ENCODE results near the gene ASPG.

Gene ASPG

DNA sequence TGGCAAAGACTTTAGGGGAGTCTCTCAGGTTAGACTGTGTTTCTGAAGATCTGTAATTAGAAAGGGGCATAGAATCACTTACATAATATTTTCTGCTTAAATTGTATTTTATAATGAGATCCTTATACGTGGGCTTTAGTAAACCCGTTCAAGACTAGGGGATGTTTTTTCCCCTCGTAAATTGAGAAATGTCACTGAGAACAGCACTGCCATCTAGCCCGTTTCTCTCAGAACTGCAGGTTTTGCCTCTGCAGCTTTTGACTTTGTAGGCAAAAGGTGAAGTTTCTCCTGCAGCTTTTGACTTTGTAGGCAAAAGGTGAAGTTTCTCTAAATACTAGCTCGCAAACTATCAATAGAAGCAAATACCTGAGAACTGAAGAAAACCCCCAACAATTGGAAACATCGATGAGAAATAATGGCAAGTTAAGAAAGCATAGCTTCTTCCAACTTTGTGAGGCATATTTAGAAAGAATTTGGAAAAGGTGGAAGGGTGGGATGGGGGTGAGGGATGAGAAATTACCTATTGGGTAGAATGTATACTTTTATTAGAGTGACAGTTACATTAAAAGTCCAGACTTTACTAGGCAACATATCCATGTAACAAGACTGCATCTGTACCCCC lies 9.9 kb upstream of the ASPG start:
- DNase-seq (ENCODE audit: low read depth) = no peak

DNA sequence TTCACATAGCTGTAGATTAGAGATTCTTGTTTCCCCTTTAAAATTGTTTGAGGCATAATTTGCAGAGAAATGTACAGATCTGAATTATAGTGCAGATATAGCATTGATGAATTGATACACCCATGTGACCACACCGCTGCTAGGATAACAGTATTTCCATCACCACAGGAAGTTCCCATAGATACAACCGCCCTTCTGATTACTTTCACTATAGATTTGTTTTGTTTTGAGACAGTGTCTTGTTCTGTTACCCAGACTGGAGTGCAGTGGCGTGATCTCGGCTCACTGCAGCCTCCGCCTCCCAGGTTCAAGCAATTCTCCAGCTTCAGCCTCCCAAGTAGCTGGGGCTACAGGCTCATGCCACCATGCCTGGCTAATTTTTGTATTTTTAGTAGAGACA lies 8.8 kb upstream of the ASPG start:
- DNase-seq (ENCODE audit: low read depth) = no peak

DNA sequence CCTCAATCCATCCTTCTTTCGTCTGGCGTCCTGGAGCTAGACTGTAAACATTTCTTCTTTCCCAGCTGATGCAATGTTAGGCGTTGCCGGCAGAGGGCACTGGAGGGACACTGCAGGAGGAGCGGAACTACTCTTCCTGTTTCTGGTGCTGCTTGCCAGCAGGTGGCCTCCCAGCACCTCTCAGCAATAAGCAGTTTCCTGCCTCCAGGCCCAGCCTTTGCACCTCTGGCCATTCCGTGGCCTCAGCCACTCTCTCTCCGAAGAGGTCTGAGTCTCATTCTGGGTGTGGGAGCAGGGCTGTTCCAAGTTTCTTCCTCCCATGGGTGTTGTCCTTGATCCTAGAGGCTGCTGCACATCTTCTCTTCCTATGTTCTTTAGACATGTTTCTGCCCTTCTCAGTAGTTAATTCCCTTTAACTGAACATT lies 7.5 kb upstream of the ASPG start:
- DNase-seq (ENCODE audit: low read depth) = peak; percentile 76

DNA sequence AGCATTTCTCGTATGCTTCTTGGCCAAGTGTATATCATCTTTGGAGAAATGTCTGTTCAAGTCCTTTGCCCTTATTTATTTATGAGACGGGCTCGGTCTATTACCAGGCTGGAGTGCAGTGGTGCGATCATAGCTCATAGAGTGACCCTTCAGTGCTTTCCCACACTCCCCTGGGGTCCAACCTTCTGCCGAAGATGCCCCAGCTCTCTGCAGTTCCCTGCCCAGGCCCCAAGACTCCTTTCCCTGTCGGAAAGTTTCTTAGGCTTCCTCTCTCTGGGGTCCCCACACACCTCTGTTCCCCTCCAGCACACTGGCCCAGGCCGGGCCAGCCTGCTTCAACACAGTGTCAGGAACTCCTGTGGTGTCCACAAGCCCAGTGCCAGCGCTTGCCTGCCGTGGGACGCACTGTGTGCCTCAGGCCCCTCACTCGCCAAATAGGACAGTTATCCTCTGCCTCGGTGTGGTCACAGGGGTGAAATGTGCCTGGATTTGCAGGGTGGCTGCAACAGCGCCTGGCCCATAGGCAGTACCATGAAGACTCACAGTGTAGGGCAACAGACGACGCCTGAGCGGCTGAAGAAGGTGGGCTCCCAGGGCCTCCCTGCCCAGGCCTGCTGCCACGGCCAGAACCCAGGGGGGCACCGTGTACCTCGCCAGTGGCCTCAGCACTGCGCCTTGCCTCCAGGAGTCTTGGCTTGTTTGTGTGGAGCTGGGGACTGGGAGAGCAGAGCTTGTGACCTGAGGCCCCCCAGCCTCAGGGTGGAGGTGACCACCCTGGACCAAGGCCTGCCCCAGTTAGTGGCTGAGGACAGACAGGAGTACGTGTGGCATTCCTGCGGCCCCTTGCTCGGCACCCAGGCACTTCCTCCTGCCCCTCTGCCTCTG lies 4.9 kb upstream of the ASPG start:
- DNase-seq (ENCODE audit: low read depth) = no peak

DNA sequence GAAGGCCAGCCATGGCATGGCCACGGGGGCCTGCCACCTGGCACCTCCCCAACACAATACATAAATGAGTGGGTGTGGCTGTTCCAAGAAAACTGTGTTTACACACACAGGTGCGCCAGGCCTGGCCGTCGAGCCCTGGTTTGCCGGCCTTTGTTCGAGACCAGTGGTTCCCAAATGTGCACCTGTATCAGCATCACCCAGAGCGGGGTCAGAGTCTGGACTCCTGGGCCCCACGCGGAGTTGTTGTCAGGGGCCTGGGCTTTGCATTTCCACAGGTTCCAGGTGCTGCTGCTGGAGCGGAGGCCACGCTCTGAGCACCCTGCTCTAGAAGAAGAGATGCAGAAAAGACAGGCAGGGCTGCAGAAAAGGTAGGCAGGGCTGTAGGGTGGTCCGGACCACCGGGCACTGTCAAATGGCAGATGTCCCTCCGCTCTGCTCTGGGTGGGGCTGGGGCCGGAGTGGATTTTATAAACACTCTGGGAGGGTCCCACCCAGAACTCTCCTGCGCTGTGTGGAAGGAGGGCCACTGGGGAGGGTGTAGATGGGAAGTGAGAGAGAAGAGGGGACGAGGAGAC lies 4.2 kb upstream of the ASPG start:
- no peak for DNase-seq (ENCODE audit: low read depth)

DNA sequence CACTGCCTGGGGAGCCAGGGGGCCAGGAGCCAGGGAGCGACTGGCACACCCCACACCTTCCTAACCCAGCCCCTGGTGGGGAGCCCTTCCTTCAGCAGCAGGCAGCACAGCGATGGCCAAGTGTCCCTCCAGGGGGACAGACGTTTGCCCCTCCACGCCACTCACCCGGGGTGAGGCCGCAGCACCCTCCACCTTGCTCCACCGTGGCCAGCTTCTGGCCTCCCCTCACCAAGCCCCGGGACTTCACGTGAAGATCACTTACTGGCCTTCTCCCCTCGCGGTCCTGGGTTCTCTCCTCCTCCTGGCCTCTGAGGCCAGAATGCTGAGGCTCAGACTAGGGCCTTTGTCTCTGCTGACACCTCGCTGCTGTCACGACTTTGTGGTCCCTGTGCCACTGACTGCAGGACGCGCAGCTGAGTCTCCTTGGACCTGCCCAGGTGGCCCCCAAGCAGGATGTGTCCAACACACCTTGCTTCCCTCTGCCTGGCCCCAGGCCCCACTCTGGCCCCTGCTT lies 3.5 kb upstream of the ASPG start:
- DNase-seq (ENCODE audit: low read depth) = no peak

DNA sequence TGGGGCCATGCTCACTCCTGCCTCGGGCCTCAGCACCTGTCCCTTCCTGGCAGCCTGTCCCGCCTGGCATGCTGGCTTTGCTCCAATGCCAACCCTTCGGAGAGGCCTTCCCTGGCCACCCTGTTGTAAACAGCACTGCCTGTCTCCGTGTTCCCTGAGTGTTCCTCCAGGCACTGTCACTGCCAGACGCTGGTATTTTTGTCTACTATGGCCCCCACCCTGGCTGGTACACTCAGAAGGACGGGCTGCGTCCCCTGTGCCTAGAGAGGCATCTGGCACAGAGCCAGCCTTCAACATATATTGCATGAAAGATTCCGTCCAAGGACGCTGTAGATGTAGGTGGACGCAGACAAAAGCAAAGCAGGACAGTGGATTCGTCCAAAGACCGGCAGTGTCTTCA lies 2.7 kb upstream of the ASPG start:
- no peak for DNase-seq (ENCODE audit: low read depth)

DNA sequence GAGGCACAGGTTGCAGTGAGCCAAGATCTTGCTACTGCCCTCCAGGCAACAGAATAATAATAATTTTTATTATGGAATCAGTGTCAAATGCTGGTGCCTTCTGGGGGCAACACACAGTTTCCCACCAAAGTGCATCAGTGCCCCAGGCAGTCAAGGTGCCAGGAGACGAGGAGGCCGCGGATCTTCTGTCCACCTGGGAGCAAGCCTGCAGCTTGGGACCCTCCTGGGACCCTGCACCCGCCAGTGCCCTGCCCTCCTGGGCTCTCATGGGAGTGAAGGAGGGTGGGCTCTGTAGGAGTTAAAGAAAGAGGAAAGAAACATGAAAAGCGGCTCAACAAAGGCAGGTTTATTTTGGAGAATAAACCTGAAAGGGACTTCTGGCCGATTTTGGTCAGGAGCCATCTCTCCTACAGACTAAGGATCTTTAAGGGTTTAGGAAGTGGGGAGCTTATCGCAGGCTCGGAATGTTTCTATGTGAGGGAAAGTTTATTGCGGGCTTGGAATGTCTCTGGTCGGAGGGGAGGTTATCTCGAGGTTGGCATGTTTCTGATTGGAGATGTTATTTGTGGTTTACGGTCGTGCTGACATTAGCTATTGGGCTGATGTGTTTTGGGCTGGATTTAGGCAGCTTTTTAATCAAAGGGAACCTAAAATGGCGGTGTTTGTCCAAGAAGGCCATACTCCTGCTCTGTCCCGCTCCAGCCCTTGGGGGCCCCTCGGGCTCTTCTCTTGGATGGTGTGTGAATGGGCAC lies 1.1 kb upstream of the ASPG start:
- no peak for DNase-seq (ENCODE audit: low read depth)

DNA sequence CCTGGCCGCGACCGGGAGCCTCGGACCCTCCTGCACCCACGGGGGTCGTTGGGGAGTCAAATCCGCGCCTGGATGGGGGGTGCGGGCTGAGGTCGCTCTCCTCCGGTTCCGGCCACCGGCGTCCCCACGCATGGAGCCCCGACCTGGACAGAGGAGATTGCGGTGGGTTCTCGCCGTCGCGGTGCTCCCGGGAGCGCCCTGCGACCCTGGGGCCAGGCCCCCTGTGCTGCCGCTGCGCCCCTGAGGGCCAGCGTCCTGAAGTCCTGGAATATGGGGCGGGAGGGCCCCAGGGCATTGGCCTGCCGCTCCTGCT lies 345 bp downstream of the ASPG start:
- no peak for DNase-seq (ENCODE audit: low read depth)

DNA sequence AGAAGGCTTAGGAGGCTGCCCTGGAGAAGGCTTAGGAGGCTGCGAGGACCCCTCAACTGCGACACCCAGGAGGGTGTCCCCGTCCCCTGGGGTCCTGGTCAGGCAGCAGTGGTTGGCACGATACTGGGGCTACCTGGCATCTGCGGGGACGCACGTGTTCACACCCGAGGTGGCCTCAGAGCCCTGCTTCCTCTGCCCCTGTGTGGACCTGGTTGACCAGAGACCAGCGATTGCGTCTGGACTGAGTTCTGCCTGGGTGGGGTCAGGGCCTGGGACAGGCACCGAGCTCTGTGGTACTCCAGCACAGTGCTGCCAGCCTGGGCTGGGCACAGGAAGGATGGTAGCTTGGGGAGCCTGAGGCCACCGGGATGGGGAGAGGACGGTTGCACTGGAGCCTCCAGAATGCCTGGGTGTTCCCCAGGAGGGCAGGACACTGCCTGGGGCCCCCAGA lies 735 bp downstream of the ASPG start:
- no peak for DNase-seq (ENCODE audit: low read depth)

DNA sequence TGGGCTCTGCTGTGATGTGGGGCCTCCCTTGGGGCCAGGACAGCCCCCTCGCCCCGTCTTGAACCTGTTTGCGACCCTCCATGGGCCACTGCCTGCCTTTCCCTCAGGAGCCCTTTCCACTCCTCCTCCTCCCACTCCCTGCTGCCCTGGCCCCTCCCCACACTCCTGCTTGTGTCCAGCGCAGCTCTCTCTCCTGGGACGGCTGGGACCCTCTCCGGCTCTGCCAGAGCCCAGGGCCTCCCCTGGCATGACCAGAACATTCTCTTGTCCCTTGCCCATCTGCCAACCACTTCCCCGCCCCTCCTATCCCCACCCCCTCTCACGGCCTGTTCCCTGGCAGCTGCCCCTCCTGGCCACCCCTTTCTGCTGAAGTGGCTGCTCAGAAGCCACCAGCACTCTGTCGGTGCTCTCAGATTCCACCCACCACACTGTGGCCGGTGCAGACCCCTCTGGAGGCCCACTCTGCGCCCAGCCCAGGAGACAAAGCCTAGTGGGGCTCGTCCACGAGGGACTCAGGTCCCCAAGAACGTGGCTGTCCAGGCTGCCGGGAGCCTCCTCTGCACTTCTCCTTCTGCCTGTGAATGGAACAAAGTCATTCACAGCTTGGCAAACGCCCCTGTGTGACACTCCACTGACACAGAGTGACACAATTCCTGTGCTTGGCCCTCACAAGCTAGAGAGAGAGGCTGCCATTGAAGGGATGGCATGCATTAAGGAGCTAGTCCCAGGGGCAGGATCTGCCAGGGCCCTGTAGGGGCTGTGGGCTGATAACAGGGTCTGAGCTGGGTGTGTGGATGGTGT lies 1.4 kb downstream of the ASPG start:
- no peak for DNase-seq (ENCODE audit: low read depth)

DNA sequence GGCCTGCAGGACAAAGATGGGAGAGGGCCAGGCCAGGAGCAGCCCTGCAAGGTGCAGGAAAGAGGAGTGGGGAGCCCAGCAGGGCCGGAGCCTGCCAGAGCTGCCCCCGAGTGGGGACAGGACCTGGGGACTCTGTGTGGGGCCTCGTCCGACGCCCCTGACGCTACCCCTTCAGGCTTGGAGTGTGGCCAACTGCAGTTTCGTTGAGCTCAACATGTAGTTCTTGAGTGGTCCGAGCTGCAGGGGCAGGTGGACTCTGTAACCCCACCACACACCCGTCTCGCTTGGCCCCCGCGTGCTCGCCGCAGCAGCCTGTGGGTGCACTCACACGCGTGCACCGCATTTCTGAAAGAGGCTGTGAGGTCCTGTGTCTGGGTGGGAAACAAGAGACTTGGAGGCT lies 2.0 kb downstream of the ASPG start:
- DNase-seq (ENCODE audit: low read depth) = no peak

DNA sequence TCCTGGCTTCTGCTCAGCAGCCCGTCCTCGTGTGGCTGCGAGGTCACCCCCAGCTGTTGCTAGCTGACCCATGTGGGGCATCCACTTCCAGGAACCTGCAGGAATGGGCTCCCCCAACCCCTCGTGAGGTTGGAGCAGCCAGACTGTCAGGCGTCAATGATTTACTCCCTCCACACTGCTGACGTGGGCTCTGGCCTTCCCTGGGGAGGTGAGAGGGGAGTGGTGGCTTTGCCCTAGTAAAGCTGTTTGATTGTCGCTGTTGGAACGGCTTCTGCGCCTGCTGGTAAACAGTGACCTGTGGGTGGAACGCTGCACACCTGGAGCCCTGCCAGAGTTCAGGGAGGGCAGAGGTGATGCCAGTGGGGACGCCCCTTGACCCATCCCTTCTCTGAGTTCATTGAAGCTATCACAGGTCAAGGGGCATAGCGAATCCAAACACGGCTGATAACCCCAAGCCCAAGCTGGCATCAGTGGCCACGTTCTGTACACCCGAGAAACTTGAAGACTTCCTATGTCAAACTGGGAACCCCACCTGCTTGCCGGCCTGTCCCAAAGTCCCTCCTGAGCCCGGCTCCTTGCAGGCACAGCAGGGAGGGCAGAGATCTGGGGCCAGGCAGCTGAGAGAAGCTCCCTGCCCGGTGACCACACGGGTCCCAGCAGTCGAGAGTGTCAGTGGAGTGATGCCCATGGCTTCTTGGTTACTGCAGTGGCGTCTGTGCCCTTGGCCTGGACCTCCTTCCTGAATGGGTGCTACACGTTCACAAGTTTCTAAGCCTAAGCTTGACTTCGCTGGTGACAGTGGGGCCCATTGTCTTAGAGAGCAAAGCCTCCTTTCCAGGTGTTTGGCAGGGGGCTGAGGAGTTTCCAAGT lies 2.7 kb downstream of the ASPG start:
- DNase-seq (ENCODE audit: low read depth) = no peak

DNA sequence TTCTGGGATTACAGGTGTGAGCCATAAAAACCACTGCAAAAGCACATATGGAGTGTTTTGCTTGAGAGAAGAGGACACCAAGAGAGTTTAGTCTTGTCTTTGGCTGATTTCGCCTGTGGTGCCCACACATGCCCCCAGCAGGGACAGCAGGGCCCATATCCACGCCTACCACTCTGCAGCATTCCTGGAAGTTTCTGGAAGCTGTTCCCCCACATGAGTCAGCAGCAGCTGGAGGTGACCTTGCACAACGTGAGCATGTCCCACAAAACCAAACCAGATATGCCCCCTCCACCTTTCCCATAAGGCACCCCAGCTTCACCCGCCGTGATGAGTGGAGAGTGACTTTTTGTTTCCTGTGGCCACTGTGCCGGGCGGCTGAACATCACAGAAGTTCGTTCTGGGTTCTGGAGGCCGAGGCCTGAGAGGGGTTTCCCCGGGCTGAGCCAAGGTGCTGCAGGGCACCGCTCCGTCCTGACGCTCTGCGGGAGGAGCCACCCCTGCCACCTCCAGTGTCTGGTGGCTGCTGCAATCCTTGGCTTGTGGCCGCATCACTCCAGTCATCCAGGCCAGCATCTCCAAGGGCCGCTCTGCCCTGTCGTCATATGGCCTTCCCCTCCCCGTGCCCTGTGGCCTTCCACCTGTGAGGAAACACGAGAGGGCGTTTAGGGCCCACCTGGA lies 4.7 kb downstream of the ASPG start:
- no peak for DNase-seq (ENCODE audit: low read depth)

DNA sequence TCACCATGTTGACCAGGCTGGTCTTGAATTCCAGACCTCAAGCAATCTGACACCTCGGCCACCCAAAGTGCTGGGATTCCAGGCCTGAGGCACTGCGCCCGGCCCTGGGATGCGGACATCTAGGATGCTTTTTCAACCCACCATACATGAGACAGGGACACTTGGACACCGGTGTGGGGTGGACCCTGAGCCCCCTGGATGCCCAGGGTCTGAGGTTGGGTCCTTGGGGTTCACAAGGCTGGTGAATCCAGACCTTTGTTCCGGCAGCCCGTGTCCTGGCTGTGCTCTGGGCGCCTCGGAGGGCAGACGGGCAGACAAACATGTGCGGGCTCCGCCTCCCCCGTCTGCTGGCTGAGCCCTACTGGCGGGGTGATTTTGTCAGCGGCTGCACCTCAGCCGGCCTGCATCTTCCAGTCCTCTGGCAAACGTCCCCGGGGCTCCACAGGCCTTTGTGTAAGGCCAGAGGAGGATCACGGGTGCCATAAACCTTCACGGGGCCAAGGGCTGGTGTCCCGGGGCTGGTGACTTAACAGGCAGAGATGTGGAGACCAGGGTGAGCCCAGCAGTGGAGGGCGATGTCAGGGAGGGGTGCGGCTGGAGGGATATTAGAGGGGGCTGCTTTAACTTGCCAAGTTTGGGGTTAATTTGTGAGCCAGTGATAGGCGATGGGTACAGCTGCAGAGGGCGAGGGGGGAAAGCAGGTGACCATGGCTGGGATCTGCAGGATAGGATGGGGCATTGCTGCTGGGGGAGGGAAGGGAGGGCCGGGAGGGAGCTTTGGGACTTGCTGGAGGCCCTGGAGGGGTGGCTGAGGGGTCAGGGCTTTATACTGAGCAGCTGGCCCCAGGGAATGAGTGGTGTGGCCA lies 5.8 kb downstream of the ASPG start:
- DNase-seq (ENCODE audit: low read depth) = no peak

DNA sequence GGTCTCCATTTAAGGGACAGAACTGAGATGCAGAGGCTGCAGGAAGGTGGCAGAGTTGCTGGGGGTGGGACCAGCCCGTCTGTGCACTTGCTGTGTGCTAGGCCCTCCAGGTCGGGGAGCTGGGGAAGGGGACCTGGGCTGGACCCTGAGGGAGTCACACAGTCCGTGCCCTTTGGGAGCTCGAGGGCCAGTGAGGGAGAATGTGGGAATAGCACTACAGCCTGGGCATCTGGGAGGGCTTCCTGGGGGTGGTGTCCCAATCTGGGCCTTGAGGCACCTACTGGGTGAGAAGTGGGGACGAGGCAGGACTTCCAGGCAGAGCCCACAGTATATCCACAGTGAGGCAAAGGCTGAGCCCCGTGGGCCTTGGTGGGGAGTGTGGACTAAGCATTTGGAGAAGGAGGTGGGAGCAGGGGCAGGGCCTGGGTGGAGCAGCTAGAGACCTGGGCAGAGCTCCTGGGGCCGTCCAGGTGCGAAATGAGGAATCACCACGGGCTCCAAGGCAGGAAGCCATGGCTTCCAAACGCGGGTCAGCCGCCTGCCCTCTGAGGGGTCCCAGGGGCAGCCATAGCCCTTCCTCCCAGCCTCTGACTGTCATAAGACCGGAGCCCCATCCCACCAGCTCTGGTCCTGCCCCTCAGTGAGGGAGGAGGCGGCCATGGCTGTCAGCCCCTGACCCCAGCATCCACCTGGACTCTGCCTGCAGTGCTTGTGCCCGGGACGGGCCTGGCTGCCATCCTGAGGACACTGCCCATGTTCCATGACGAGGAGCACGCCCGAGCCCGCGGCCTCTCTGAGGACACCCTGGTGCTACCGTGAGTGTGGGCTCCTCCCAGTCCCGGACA lies 6.6 kb downstream of the ASPG start:
- no peak for DNase-seq (ENCODE audit: low read depth)

DNA sequence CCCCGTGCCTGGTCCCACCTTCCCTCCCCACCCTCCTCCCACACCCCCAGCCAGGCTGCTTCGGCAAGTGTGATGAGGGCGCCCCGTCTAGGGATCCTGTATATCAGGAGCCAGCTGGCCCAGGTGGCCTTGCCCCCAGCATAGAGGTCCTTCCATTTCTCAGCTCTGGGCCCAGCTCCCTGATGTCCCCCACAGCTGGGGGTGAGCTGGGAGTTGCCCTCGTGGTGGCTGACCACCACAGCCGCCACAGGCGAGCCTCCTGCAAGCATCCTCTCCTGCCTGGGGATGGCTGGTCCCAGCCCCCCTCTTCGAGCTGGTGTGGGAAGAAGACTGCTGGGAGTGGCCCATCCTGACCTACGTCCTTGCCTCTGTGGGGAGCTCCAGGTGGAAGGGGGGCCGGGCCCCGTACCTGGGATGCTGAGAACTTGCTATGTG lies 7.4 kb downstream of the ASPG start:
- DNase-seq (ENCODE audit: low read depth) = no peak

All from CMK (cell line).